HepG2 (cell line): ENCODE results near the gene AXIN1. TPM values are rescaled to one million over a fixed set of nuclear protein-coding genes. Genes with fewer than 3 reads are reported as not detected.

Experiments used
- ATAC-seq: fragments of 200-7000 bp; cut with Tn5 transposase; 3 replicates; pipeline ENCODE4 v1.9.1; 2020; ENCODE audit warnings: mild to moderate bottlenecking, moderate library complexity
- BruUV-seq: library from RNA; stranded (reverse); fragments of 400-500 nt; replicated peaks from 2 replicates; lab custom pipeline; 2021; lab: Mats Ljungman, UMichigan
- CTCF ChIA-PET: fragments of 300-600 bp; formaldehyde crosslinking; extraction: SDS; loops from one replicate; lab custom pipeline; 2021; ENCODE audit warnings: low total read pairs, inconsistent platforms, low intra/inter-chr PET ratio; lab: Yijun Ruan, JAX
- POLR2A ChIA-PET: fragments of 350-600 bp; sonication (Branson Sonifier 250); formaldehyde crosslinking; loops from one replicate; lab custom pipeline; 2020; ENCODE audit warnings: antibody characterized with exemption, inconsistent platforms; lab: Yijun Ruan, JAX
- DNase-seq: peaks from one replicate; pipeline ENCODE4 v3.0.0-alpha.2; 2015; ENCODE audit warnings: low spot score
- FAIRE-seq: peaks from 3 replicates; lab custom pipeline; 2011; peaks lifted over from hg19 to GRCh38; lab: Jason Lieb, UNC
- H2AFZ ChIP-seq: one replicate; pipeline ENCODE4 v1.6.1; 2011; ENCODE audit warnings: low read length, inconsistent platforms
- H3K27ac ChIP-seq: fragments of 300-600 bp; 3 replicates; pipeline ENCODE4 v1.8.0; 2011; ENCODE audit warnings: mixed run types, mild to moderate bottlenecking, mixed read lengths, low read length, inconsistent platforms; ENCODE audit not compliant: insufficient read depth; ENCODE audit errors: extremely low read length
- H3K27me3 ChIP-seq, 2 experiments: fragments of 200-600 bp in 1 of 2; 2 replicates in 1 of 2; 3 replicates in 1 of 2; pipeline versions ENCODE4 v1.6.0 to v1.8.0; 2011; ENCODE audit warnings: low read length in 2 of 2, mild to moderate bottlenecking in 2 of 2, moderate library complexity in 2 of 2, inconsistent platforms in 1 of 2; ENCODE audit not compliant: insufficient read depth in 2 of 2, control insufficient read depth in 1 of 2
- H3K36me3 ChIP-seq, 2 experiments: fragments of 200-600 bp in 1 of 2; replicated peaks in 1 of 2; 2 replicates in 1 of 2; 3 replicates in 1 of 2; pipeline versions ENCODE4 v1.5.1 to v1.8.0; 2011; ENCODE audit warnings: low read length in 2 of 2, inconsistent platforms in 1 of 2; ENCODE audit not compliant: insufficient read depth in 2 of 2, control insufficient read depth in 1 of 2
- H3K4me1 ChIP-seq: 2 replicates; pipeline ENCODE4 v1.5.1; 2012; ENCODE audit warnings: low read length, inconsistent platforms; ENCODE audit not compliant: insufficient read depth
- H3K4me2 ChIP-seq: 2 replicates; pipeline ENCODE4 v1.6.0; 2011; ENCODE audit warnings: low read depth, low read length, inconsistent platforms
- H3K4me3 ChIP-seq, 3 experiments: fragments of 200-600 bp in 1 of 3; sonication (generic), shearing (Covaris generic) in 1 of 3; replicated peaks in 1 of 3; 2 replicates each; pipeline ENCODE4 v1.5.1; 2011 to 2016; ENCODE audit warnings: low read length in 3 of 3, inconsistent platforms in 2 of 3, low read depth in 2 of 3, mild to moderate bottlenecking in 2 of 3, control low read depth in 1 of 3, mixed read lengths in 1 of 3; ENCODE audit not compliant: insufficient read depth in 1 of 3
- H3K79me2 ChIP-seq: one replicate; pipeline ENCODE4 v1.6.1; 2011; ENCODE audit warnings: low read length, inconsistent platforms; ENCODE audit not compliant: insufficient read depth
- H3K9ac ChIP-seq: 2 replicates; pipeline ENCODE4 v1.6.0; 2011; ENCODE audit warnings: mild to moderate bottlenecking, low read depth, low read length, inconsistent platforms; ENCODE audit not compliant: insufficient read depth
- H3K9me3 ChIP-seq: 2 replicates; pipeline ENCODE4 v1.5.1; 2012; ENCODE audit warnings: mild to moderate bottlenecking, low read length
- H4K20me1 ChIP-seq: 2 replicates; pipeline ENCODE4 v1.6.0; 2011; ENCODE audit warnings: inconsistent platforms, mild to moderate bottlenecking, low read length, moderate library complexity; ENCODE audit not compliant: insufficient read depth
- ATF7 ChIP-seq, 2 experiments: fragments of 450-650 bp in 1 of 2; sonication (generic) in 1 of 2; formaldehyde crosslinking in 1 of 2; IDR thresholded peaks; 2 replicates each; pipeline versions ENCODE4 v1.4.0 to v1.6.1; 2016 to 2020; ENCODE audit warnings: antibody characterized with exemption in 1 of 2, mild to moderate bottlenecking in 1 of 2, missing genetic modification reagents in 1 of 2
- BHLHE40 ChIP-seq: IDR thresholded peaks from 2 replicates; pipeline ENCODE4 v1.6.1; 2011; ENCODE audit warnings: low read length, improper control_type of control experiment
- CREB3 ChIP-seq: sonication (generic); formaldehyde crosslinking; IDR thresholded peaks from 2 replicates; pipeline ENCODE4 v1.5.0; 2020; ENCODE audit warnings: missing genetic modification reagents
- KLF6 ChIP-seq: IDR thresholded peaks from 2 replicates; pipeline ENCODE4 v1.8.0; 2016; ENCODE audit warnings: missing biosample characterization, missing genetic modification reagents
- PATZ1 ChIP-seq: sonication (generic); formaldehyde crosslinking; IDR thresholded peaks from 2 replicates; pipeline ENCODE4 v1.4.0; 2020; ENCODE audit warnings: missing genetic modification reagents
- RAD21 ChIP-seq: fragments of 450-650 bp; formaldehyde crosslinking; IDR thresholded peaks from 2 replicates; pipeline ENCODE4 v1.5.0; 2020; ENCODE audit warnings: mild to moderate bottlenecking
- SETDB1 ChIP-seq: sonication (generic); formaldehyde crosslinking; IDR thresholded peaks from 2 replicates; pipeline ENCODE4 v1.5.1; 2020; ENCODE audit warnings: missing genetic modification reagents, mild to moderate bottlenecking, borderline replicate concordance
- SP140L ChIP-seq: sonication (generic); formaldehyde crosslinking; IDR thresholded peaks from 2 replicates; pipeline ENCODE4 v1.4.0; 2020; ENCODE audit warnings: missing genetic modification reagents, borderline replicate concordance
- SP4 ChIP-seq: sonication (generic); formaldehyde crosslinking; IDR thresholded peaks from 2 replicates; pipeline ENCODE4 v1.8.1; 2023; ENCODE audit warnings: mild to moderate bottlenecking, missing genetic modification reagents
- SRY ChIP-seq: sonication (generic); formaldehyde crosslinking; IDR thresholded peaks from 2 replicates; pipeline ENCODE4 v1.8.0; 2022; ENCODE audit warnings: mild to moderate bottlenecking, missing genetic modification reagents
- YEATS4 ChIP-seq: sonication (generic); formaldehyde crosslinking; IDR thresholded peaks from 2 replicates; pipeline ENCODE4 v1.4.0; 2020; ENCODE audit warnings: missing genetic modification reagents, borderline replicate concordance
- ZFX ChIP-seq: sonication (generic); formaldehyde crosslinking; IDR thresholded peaks from 2 replicates; pipeline ENCODE4 v1.4.0; 2020; ENCODE audit warnings: mild to moderate bottlenecking, low read depth, missing genetic modification reagents, moderate library complexity
- ZNF235 ChIP-seq: sonication (generic); formaldehyde crosslinking; IDR thresholded peaks from 2 replicates; pipeline ENCODE4 v1.8.1; 2023; ENCODE audit warnings: mild to moderate bottlenecking, missing genetic modification reagents, borderline replicate concordance
- ZNF281 ChIP-seq: sonication (generic); formaldehyde crosslinking; IDR thresholded peaks from 2 replicates; pipeline ENCODE4 v1.4.0; 2020; ENCODE audit warnings: missing genetic modification reagents, borderline replicate concordance
- ZNF563 ChIP-seq: sonication (generic); formaldehyde crosslinking; IDR thresholded peaks from 2 replicates; pipeline ENCODE4 v1.8.0; 2022; ENCODE audit warnings: mild to moderate bottlenecking, moderate library complexity, missing genetic modification reagents
- ZNF740 ChIP-seq: sonication (generic); formaldehyde crosslinking; IDR thresholded peaks from 2 replicates; pipeline ENCODE4 v1.4.0; 2020; ENCODE audit warnings: missing genetic modification reagents
- ZSCAN21 ChIP-seq: sonication (generic); formaldehyde crosslinking; IDR thresholded peaks from 2 replicates; pipeline ENCODE4 v1.8.0; 2022; ENCODE audit warnings: mild to moderate bottlenecking, missing genetic modification reagents, moderate library complexity, borderline replicate concordance
- WGBS: methylation state at CpG from one replicate; pipeline ENCODE4 v1.1.6; 2017; ENCODE audit warnings: low lambda C conversion rate; 5-methylcytosine and 5-hydroxymethylcytosine counted together
- in situ Hi-C: cut with HindIII; loops from 2 replicates; pipeline ENCODE4 v1.10.0; 2017; ENCODE audit warnings: low pct_unique_long_range_greater_than_20kb; ENCODE audit not compliant: extremely low pct_ligation_motif_present
- intact Hi-C: fragments of 100-400 bp; cut with micrococcal nuclease; formaldehyde crosslinking; loops from one replicate; pipeline ENCODE4 v1.10.0; 2022; ENCODE audit not compliant: unreplicated experiment
- polyA plus RNA-seq, 8 experiments: library from polyadenylated mRNA; depleted of rRNA in 3 of 8; stranded (reverse) in 7 of 8; unstranded in 1 of 8; fragments of >200 nt; fragmentation: Illumina TruSeq in 4 of 8; extraction: Trizol in 4 of 8; gene quantifications; 2 replicates each; pipeline versions ENCODE4 v1.2.1 to v1.2.3, GENCODE V29; 2011 to 2016; ENCODE audit warnings: low read depth in 4 of 8, missing spikeins in 1 of 8, mixed read lengths in 1 of 8; ENCODE audit not compliant: insufficient read depth in 1 of 8
- total RNA-seq, 5 experiments: library from RNA; depleted of rRNA; stranded (reverse); fragments of >200 nt; fragmentation: Illumina TruSeq; extraction: Trizol; gene quantifications; 2 replicates each; pipeline ENCODE4 v1.2.3, GENCODE V29; 2016; ENCODE audit warnings: low read depth in 1 of 5

AXIN1 gene
- total and polyA plus RNA-seq, 2 of the 13 experiments (the other 11 are each of a cell fraction or from before 2014, with no cell fraction given): 24.0 to 26.0 TPM

GRCh38 chr16:397135-397661, 44.7 kb upstream of the AXIN1 start, which contains the start of gene NME4:
NME4 (plus strand) TSS chr16:397199; CDS start chr16:397223, 24 bp downstream.
- in situ Hi-C loops (loop anchor here (5.0 kb wide), 1 partner anchor 100 kb away; no protein-coding TSS in a partner anchor), intact Hi-C loops (no loop called here)
- ATAC-seq (peak; percentile 23), DNase-seq (no peak), FAIRE-seq (no peak)
- peak within 1 kb of the TSS; percentile 88 for H3K9ac ChIP-seq
- no TSS peak for BruUV-seq
- ChIA-PET CTCF (no interaction called here), POLR2A (interaction anchor here (0.9 to 1.8 kb wide), 6 partner anchors 9 to 191 kb away, joined by 3 to 10 read pairs (median 3); partner anchors contain the start of genes CAPN15 and PGAP6)
- H3K9me3 ChIP-seq: no peaks in the 10 kb centered on the region
- H3K27me3 ChIP-seq: no peaks in the 10 kb centered on the region
- peak within 1 kb of the TSS; percentile 94 for H3K27ac ChIP-seq
- H3K79me2 ChIP-seq: peaks cover 14% of the 10 kb centered on the region
- no peaks in the 10 kb centered on the region for H4K20me1 ChIP-seq
- WGBS: 0% methylated on average over 6 of the region's 75 CpGs
- peaks cover 0 to 4% of the 10 kb centered on the region in 2 experiments; a peak in 2 of 5 replicates for H3K36me3 ChIP-seq
- peak within 1 kb of the TSS; percentile 99 for H3K4me2 ChIP-seq
- H3K4me1 ChIP-seq: peaks cover 37% of the 10 kb centered on the region
- peak within 1 kb of the TSS; percentile 60 to 81 (median 81) for H3K4me3 ChIP-seq
- no peak within 1 kb of the TSS for H2AFZ ChIP-seq
- TF ChIP-seq RAD21 (CRISPR knock-in tag): peak; percentile 51; the same call in 1 of the 2 replicates
- TF ChIP-seq ZSCAN21 (CRISPR knock-in tag): 0 out of 2 replicates have a peak, but pooled peaks have one; percentile 20
- TF ChIP-seq ZNF281 (CRISPR knock-in tag): 0 out of 2 replicates have a peak, but pooled peaks have one; percentile 14
- 0 out of 2 replicates have a peak, but pooled peaks have one; percentile 34 for TF ChIP-seq CREB3
- TF ChIP-seq ZNF740 (CRISPR knock-in tag): peak; percentile 62
- peak; percentile 8; the same call in 1 of the 2 replicates for TF ChIP-seq SRY (CRISPR knock-in tag)
- TF ChIP-seq SP140L (CRISPR knock-in tag): no peak
- TF ChIP-seq PATZ1 (CRISPR knock-in tag): peak; percentile 41; the same call in 1 of the 2 replicates
- 0 out of 2 replicates have a peak, but pooled peaks have one; percentile 7 for TF ChIP-seq KLF6
- TF ChIP-seq ATF7 (IDR thresholded peaks at IDR 0.05): no peak
- TF ChIP-seq ATF7 (CRISPR knock-in tag; IDR thresholded peaks at IDR 0.05): no peak
- TF ChIP-seq SP4 (CRISPR knock-in tag): peak; percentile 49; the same call in 1 of the 2 replicates
- TF ChIP-seq BHLHE40: peak; percentile 68
- peak; percentile 18; the same call in 1 of the 2 replicates for TF ChIP-seq ZNF563 (CRISPR knock-in tag)
- peak; percentile 52; the same call in 1 of the 2 replicates for TF ChIP-seq YEATS4 (CRISPR knock-in tag)
- TF ChIP-seq SETDB1 (CRISPR knock-in tag): no peak
- TF ChIP-seq ZFX: peak; percentile 63; the same call in 1 of the 2 replicates
- TF ChIP-seq ZNF235: 0 out of 2 replicates have a peak, but pooled peaks have one; percentile 30
